Left lobe of liver (tissue), 2 donors: ENCODE data around the gene KRTAP10-3. TPM values are rescaled to one million over a fixed set of nuclear protein-coding genes. Genes with fewer than 3 reads are reported as not detected.
"Not testable (repeated sequence)": the region's sequence is repeated elsewhere in the genome, so short reads cannot be mapped to it uniquely, and the experiment has no call there.

Source experiments
- ATAC-seq: fragments of 200-7000 bp; cut with Tn5 transposase; one replicate; pipeline ENCODE4 v1.9.1; 2020; ENCODE audit warnings: mild to moderate bottlenecking, moderate library complexity
- DNase-seq: peaks from one replicate; pipeline ENCODE4 v3.0.0-alpha.2; 2020; ENCODE audit warnings: low spot score
- total RNA-seq: library from RNA; stranded (reverse); gene quantifications from one replicate; pipeline ENCODE4 v1.2.1, GENCODE V29; 2021
- donor health status: DM: no; HTN: no; CAD: no; lungs with moderate emphysema.
- donor health status: DM: no; HTN: yes; CAD: no.

The KRTAP10-3 gene
- total RNA-seq, 1 donor from 2014 or later: not detected

DNA sequence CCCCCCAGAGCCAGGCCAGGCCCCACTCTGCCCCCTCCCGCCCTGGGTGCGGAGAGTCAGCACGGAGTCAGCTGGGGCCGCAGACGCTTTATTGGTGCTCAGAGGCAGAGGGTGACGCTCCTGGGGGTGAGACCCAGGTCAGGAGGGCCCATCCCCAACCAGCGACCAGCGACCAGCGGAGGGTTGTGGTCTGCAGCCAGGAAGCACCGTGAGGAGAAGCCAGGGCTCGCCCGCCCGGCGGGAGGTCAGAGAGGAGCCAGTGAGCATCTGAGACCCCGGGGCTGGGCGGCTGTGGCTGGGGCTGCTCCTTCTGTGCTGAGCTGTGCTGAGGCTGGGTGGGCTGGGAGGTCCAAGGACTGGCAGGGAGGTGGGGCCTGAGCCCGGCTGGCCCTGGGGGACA, 8.3 kb downstream of the KRTAP10-3 start:
- peak; percentile 44 for DNase-seq
- not testable (repeated sequence) for ATAC-seq

DNA sequence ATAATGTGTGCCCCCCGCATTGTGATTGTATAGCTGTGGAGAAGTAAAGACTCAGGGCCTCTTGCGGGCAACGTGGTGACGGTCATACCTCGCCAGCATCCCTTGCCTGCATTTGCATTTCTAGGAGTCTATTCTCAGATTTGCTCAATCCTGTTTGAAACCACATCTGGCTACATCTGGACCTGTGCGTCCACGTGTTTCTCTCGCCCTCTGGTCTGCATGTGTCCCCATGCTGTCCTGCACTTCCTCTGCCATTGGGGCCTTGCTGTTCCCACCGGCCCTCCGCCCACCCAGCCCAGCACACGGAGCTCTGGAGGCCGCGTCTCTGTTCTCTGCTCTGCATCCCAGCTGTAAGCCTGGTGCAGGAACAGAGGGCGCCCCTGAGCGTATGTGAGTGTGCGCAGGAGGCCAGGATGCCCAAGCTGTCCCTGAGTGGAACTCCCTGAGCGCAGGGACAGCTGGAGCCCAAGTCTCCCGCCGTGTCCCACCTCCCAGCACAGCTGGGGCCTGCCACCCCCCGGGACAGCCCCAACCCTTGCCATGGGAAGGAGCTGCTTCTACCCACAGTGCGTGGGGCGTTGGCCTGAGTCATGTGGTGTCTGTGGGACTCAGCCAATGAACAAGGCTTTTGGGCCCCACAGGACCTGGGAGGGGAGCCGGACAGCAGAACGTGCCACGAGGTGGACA, 8.9 kb downstream of the KRTAP10-3 start:
- ATAC-seq (no peak), DNase-seq (peak; percentile 31)

DNA sequence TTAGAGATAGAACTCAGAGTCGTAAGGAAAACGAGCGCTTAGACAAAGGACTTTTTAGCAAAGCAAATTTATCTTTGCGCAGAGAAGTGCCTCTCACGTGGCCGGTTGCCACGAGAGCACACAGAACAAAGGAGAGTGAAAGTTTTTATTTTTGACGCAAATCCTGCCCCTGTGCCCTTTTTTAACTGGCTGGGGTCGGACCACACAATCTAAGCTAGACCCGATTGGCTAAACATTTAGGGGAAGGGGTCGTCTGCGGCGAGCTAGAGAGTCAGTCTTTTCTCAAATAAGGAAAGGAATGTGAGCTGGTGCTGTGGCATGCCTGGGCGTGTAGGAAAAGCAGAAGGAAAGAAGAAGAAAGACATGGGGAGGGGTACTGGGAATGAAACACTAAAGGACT, 9.7 kb downstream of the KRTAP10-3 start:
- ATAC-seq: no peak
- DNase-seq: no peak

DNA sequence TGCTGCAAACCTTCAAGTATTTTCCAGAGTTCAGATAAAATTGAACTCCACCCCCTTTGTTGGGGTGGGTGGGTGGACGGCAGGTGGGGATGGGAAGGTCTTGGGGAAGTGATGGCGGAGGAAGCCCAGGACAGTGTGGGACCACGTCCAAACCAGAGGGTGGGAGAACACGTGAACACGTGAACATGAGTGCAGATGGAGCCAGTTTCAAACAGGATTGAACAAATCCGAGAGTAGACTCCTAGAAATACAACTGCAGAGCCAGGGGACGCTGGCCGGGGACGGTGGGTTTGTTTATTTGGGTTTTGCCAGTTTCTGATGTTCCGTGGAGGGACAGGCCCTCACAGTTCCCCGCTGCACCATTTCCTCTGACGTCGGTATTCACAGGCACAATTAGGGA, 10.2 kb downstream of the KRTAP10-3 start:
- DNase-seq (no peak), ATAC-seq (no peak)

DNA sequence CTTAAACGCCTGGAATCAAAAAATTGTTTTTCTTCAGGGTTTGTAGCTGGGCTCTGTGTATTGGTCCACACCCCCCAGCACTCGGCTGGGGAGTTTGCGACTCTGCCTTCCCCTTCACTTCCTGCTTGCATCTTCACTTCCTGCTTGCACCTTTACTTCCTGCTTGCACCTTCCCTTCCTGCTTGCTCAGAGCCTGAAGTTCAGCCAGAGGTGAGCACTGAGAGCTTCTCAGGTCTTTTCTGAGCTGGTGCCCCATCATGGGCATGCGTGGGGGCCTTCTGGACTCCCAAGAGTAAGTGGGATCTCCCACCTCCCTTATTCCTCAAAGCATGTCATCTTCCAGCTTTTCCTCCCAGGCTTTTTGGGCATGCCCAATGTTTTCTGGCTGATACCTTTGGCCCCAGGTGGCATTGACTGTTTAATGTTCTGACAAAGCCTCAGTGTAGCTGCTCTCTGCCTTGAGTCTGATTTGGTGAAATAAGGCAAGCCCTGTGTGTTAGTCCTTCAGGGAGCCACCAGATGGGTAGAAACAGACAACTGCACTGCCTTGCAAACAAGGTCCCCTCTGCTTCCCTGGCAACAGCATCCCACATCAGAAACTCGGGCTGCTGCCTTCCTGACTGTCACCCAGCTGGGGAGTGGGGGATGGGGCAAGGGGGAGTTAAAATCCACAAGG, 10.8 kb downstream of the KRTAP10-3 start:
- ATAC-seq: no peak
- DNase-seq: no peak

GRCh38 chr21:44544566-44544965, 14.0 kb downstream of the KRTAP10-3 start:
- ATAC-seq (no peak), DNase-seq (no peak)

GRCh38 chr21:44542716-44543115, 15.9 kb downstream of the KRTAP10-3 start:
- ATAC-seq (no peak), DNase-seq (no peak)

- ATAC-seq (no peak), DNase-seq (no peak)
Observed at GRCh38 chr21:44540741-44541288, 17.8 kb downstream of the KRTAP10-3 start.

DNA sequence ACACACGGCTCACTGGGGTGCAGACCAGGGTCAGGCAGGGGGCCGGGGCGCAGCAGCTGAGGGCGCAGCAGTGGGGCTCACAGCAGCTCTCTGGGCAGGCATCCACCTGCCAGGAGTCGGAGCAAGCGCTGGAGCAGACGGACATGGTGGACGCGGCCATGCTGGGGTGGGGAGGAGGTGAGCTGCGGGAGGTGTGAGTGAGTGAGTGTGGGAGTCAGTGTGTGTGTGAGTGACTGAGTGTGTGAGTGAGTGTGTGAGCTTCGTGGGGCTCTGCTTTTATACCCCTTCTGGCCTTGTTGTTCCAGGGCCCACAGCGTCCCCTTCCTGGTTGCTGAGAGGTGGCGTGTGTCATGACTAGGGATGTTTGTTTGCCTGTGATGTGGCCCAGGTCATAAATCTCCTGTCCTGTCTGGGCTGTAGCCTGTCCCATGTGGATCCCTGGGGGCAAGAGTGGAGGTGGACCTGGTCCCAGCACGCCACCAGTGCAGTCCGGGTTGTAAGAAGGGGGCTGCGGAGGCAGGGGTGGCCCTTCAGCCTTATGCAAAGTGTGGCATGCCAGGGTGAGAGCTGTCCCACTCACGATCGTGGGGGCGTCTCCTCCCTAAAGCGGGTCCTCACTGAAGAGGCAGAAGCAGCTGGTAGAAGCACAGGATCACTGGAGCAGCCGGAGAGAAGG, 18.5 kb downstream of the KRTAP10-3 start, which contains the start of gene KRTAP10-1:
Gene KRTAP10-1, minus strand, starts transcription at position 205 of the 676 bp plus-strand sequence. Its CDS starts 45 bp downstream, at position 160.
- ATAC-seq (no peak), DNase-seq (no peak)

GRCh38 chr21:44539046-44539445, 19.5 kb downstream of the KRTAP10-3 start:
- DNase-seq (no peak), ATAC-seq (no peak)

- ATAC-seq: no peak
- no peak for DNase-seq
Observed at GRCh38 chr21:44537930-44538911, 20.4 kb downstream of the KRTAP10-3 start.

GRCh38 chr21:44535963-44536362, 22.6 kb downstream of the KRTAP10-3 start:
- DNase-seq (no peak), ATAC-seq (no peak)

- no peak for ATAC-seq
- DNase-seq: no peak
Observed at GRCh38 chr21:44534688-44535087, 23.9 kb downstream of the KRTAP10-3 start.

DNA sequence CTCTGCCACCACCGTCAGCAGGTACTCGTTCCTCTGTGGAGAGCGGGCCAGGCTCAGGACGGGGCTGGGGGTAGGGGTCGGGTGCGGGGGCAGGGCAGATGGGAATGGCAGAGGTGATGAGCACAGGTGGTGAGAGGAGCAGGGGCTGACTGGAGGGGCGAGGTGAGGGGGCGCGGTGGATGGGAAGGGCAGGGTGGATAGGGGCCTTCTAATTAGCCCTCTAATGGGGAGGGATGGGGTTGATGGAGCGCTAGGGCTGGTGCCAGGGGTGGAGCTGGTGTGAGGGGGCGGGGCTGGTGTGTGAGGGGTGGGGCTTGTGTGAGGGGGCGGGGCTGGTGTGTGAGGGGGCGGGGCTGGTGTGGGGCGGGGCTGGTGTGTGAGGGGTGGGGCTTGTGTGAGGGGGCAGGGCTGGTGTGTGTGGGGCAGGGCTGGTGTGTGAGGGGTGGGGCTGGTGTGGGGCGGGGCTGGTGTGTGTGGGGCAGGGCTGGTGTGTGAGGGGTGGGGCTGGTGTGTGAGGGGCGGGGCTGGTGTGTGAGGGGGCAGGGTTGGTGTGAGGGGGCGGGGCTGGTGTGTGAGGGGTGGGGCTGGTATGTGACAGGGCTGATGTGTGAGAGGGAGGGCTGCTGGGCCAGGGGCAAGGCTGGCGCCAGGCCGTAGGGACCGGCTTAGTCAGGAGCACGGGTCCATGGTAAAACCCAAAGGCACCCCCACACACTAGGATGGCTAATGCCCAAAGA, 24.5 kb downstream of the KRTAP10-3 start:
- ATAC-seq (no peak), DNase-seq (no peak)

GRCh38 chr21:44533121-44533890, 25.3 kb downstream of the KRTAP10-3 start:
- ATAC-seq: no peak
- peak; percentile 40 for DNase-seq

DNA sequence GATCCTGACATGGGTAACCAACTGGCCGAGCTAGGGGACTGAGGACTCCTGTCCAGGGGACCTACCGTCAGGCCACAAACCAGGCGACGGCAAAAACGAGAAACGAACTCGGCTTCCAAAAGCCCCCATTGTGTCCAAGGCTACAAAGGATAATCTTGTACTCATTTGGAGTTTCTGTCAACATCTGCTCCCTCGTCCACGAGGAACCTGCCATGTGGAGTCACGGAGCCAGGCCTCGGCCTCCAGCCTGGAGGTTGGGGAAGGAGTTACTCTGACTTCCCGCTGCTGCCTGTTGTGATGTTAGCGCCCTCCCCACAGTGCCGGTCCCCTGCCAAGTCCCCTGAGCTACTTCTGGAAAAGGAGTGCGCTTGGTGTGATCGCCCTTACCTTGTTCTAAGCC, 25.9 kb downstream of the KRTAP10-3 start:
- ATAC-seq (no peak), DNase-seq (no peak)

GRCh38 chr21:44531606-44532564, 26.7 kb downstream of the KRTAP10-3 start:
- ATAC-seq: no peak
- DNase-seq: peak; percentile 39
